WTC11 (cell line): ENCODE data around the gene PNCK. TPM values are rescaled to one million over a fixed set of nuclear protein-coding genes. Genes with fewer than 3 reads are reported as not detected.

Experiments
- ATAC-seq: fragments of 200-7000 bp; cut with Tn5 transposase; 2 replicates; pipeline ENCODE4 v1.10.0; 2021; ENCODE audit warnings: mild to moderate bottlenecking, moderate library complexity
- CTCF ChIA-PET: fragments of 300-600 bp; sonication (Branson Sonifier 250); formaldehyde crosslinking; loops from one replicate; lab custom pipeline; 2021; ENCODE audit warnings: antibody characterized with exemption; lab: Charles Lee
- POLR2A ChIA-PET: fragments of 350-600 bp; sonication (Branson Sonifier 250); formaldehyde crosslinking; loops from one replicate; lab custom pipeline; 2021; ENCODE audit warnings: antibody characterized with exemption; lab: Charles Lee
- DNase-seq: peaks from one replicate; pipeline ENCODE4 v3.0.0; 2021; ENCODE audit warnings: low spot score
- H3K27ac Mint-ChIP-seq: 2 replicates; pipeline ENCODE4 v1.8.0; 2021; ENCODE audit warnings: mixed read lengths
- H3K27me3 Mint-ChIP-seq: 2 replicates; pipeline ENCODE4 v1.8.0; 2021; ENCODE audit warnings: low read depth, mild to moderate bottlenecking, moderate library complexity, mixed read lengths
- H3K36me3 Mint-ChIP-seq: 2 replicates; pipeline ENCODE4 v1.8.0; 2021; ENCODE audit warnings: mixed read lengths
- H3K4me1 Mint-ChIP-seq: 2 replicates; pipeline ENCODE4 v1.8.0; 2022; ENCODE audit warnings: mixed read lengths
- H3K4me3 Mint-ChIP-seq: 2 replicates; pipeline ENCODE4 v1.8.0; 2021; ENCODE audit warnings: mild to moderate bottlenecking, moderate library complexity, mixed read lengths
- H3K9me3 Mint-ChIP-seq: 2 replicates; pipeline ENCODE4 v1.8.0; 2021; ENCODE audit warnings: mixed read lengths
- CREM ChIP-seq: sonication (generic); formaldehyde crosslinking; IDR thresholded peaks from 2 replicates; pipeline ENCODE4 v1.8.1; 2022; ENCODE audit warnings: mild to moderate bottlenecking, missing genetic modification reagents, moderate library complexity
- FOXJ3 ChIP-seq: sonication (generic); formaldehyde crosslinking; IDR thresholded peaks from 2 replicates; pipeline ENCODE4 v1.9.0; 2021; ENCODE audit warnings: missing genetic modification reagents, mild to moderate bottlenecking, borderline replicate concordance
- FOXK1 ChIP-seq: sonication (generic); formaldehyde crosslinking; IDR thresholded peaks from 2 replicates; pipeline ENCODE4 v1.8.0; 2022; ENCODE audit warnings: mild to moderate bottlenecking, moderate library complexity, missing genetic modification reagents
- FOXP1 ChIP-seq: sonication (generic); formaldehyde crosslinking; IDR thresholded peaks from 2 replicates; pipeline ENCODE4 v1.8.0; 2022; ENCODE audit warnings: missing genetic modification reagents, mild to moderate bottlenecking, moderate library complexity, borderline replicate concordance
- GABPB1 ChIP-seq: sonication (generic); formaldehyde crosslinking; IDR thresholded peaks from 2 replicates; pipeline ENCODE4 v1.8.1; 2023; ENCODE audit warnings: mild to moderate bottlenecking, missing genetic modification reagents
- HMGA2 ChIP-seq: fragments of 250-450 bp; sonication (Bioruptor Pico); IDR thresholded peaks from 2 replicates; pipeline ENCODE4 v1.4.0; 2021; ENCODE audit warnings: mild to moderate bottlenecking, moderate library complexity
- IRF2 ChIP-seq: sonication (generic); formaldehyde crosslinking; IDR thresholded peaks from 2 replicates; pipeline ENCODE4 v1.8.0; 2022; ENCODE audit warnings: low read depth, missing genetic modification reagents, borderline replicate concordance
- NFE2L1 ChIP-seq: sonication (generic); formaldehyde crosslinking; IDR thresholded peaks from 2 replicates; pipeline ENCODE4 v1.8.1; 2023; ENCODE audit warnings: missing genetic modification reagents
- RELA ChIP-seq: sonication (generic); formaldehyde crosslinking; IDR thresholded peaks from 2 replicates; pipeline ENCODE4 v1.8.1; 2022; ENCODE audit warnings: missing genetic modification reagents, mild to moderate bottlenecking, borderline replicate concordance
- TP53 ChIP-seq: sonication (generic); formaldehyde crosslinking; IDR thresholded peaks from 2 replicates; pipeline ENCODE4 v1.8.1; 2023; ENCODE audit warnings: mild to moderate bottlenecking, missing genetic modification reagents
- ZNF219 ChIP-seq: sonication (generic); formaldehyde crosslinking; IDR thresholded peaks from 2 replicates; pipeline ENCODE4 v1.8.0; 2023; ENCODE audit warnings: missing genetic modification reagents, mild to moderate bottlenecking, borderline replicate concordance
- total RNA-seq: library from RNA; stranded (reverse); gene quantifications from 3 replicates; pipeline ENCODE4 v1.2.3, GENCODE V29; 2021
- TF ChIP-seq, protein P1 (sequence below): sonication (generic); formaldehyde crosslinking; IDR thresholded peaks from 2 replicates; pipeline ENCODE4 v1.8.1; 2022; ENCODE audit warnings: mild to moderate bottlenecking, moderate library complexity, missing genetic modification reagents
- TF ChIP-seq, protein P2 (sequence below): sonication (generic); formaldehyde crosslinking; conservative IDR thresholded peaks from 2 replicates; pipeline ENCODE4 v1.8.1; 2023; ENCODE audit warnings: mild to moderate bottlenecking, low read depth, missing genetic modification reagents, moderate library complexity
- TF ChIP-seq, protein P3 (sequence below): sonication (generic); formaldehyde crosslinking; IDR thresholded peaks from 2 replicates; pipeline ENCODE4 v1.8.0; 2023; ENCODE audit warnings: mild to moderate bottlenecking, missing genetic modification reagents
- TF ChIP-seq, protein P4 (sequence below): sonication (generic); formaldehyde crosslinking; IDR thresholded peaks from 2 replicates; pipeline ENCODE4 v1.8.0; 2023; ENCODE audit warnings: missing genetic modification reagents
- TF ChIP-seq, protein P5 (sequence below): sonication (generic); formaldehyde crosslinking; IDR thresholded peaks from 2 replicates; pipeline ENCODE4 v1.8.1; 2022; ENCODE audit warnings: missing genetic modification reagents, borderline replicate concordance
- TF ChIP-seq, protein P6 (sequence below): fragments of 250-450 bp; sonication (Bioruptor Pico); IDR thresholded peaks from 2 replicates; pipeline ENCODE4 v1.9.0; 2021; ENCODE audit warnings: mild to moderate bottlenecking, borderline replicate concordance
- TF ChIP-seq, protein P7 (sequence below): sonication (generic); formaldehyde crosslinking; IDR thresholded peaks from 2 replicates; pipeline ENCODE4 v1.8.1; 2023; ENCODE audit warnings: mild to moderate bottlenecking, missing genetic modification reagents, borderline replicate concordance

Gene PNCK
- total RNA-seq, 1 experiment from 2014 or later: 8.6 TPM

DNA sequence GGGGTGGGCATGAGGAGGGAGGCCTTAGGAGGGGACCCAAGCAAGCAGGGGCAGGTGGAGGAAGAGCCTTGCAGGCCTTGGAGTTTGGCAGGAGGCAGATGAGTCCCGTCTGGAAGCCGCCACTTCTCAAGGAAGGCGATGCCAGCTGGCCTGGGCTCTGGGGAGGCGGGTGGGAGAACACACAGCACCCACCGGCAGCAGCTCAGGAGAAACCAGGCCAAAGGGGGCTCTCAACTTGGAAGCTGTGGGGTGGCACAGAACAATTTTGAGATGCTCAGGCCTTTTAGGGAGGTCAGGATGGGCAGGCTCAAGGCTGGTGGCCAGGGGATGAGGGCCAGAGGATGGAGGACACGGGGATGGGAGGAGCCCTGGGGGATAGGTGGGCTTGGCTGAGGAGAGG lies 38.2 kb downstream of the PNCK start (continued):
- TF ChIP-seq GABPB1 (no peak), RELA (no peak)

DNA sequence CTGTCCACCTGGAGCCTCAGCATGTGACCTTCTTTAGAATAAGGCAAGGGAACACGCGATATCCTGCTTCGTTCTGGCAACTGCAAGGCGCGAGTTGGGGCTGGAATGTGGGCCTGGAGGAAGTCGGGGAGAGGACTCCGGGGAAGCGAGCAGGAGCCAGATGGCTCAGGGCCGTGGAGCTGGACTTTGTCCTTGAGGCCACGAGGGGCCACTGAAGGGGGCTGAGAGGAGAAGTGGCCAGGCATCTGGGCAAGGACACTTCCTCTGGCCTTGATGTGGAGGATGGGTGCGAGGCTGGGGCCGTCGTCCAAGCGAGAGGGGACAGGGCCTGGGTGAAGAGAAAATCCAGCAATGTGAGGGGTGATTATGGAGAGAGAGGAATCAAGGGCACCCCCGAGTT lies 38.8 kb downstream of the PNCK start:
- H3K9me3 Mint-ChIP-seq: peaks cover 4% of the 10 kb centered on the region; the same call in 1 of the 2 replicates
- ChIA-PET POLR2A (no interaction called here), CTCF (interaction anchor here (0.7 to 3.8 kb wide), 4 partner anchors 10 to 36 kb away, joined by 3 to 66 read pairs (median 16); partner anchors contain the start of gene CCNQ)
- no peaks in the 10 kb centered on the region; the same call in 1 of the 2 replicates for H3K27me3 Mint-ChIP-seq
- no peaks in the 10 kb centered on the region for H3K36me3 Mint-ChIP-seq
- no peak for ATAC-seq
- H3K4me3 Mint-ChIP-seq: no peak overlapping the region
- no peak for DNase-seq
- H3K27ac Mint-ChIP-seq: no peak overlapping the region
- H3K4me1 Mint-ChIP-seq: no peaks in the 10 kb centered on the region
- TF ChIP-seq, protein P1, sequence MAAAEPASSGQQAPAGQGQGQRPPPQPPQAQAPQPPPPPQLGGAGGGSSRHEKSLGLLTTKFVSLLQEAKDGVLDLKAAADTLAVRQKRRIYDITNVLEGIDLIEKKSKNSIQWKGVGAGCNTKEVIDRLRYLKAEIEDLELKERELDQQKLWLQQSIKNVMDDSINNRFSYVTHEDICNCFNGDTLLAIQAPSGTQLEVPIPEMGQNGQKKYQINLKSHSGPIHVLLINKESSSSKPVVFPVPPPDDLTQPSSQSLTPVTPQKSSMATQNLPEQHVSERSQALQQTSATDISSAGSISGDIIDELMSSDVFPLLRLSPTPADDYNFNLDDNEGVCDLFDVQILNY: no peak
- TF ChIP-seq, protein P2, sequence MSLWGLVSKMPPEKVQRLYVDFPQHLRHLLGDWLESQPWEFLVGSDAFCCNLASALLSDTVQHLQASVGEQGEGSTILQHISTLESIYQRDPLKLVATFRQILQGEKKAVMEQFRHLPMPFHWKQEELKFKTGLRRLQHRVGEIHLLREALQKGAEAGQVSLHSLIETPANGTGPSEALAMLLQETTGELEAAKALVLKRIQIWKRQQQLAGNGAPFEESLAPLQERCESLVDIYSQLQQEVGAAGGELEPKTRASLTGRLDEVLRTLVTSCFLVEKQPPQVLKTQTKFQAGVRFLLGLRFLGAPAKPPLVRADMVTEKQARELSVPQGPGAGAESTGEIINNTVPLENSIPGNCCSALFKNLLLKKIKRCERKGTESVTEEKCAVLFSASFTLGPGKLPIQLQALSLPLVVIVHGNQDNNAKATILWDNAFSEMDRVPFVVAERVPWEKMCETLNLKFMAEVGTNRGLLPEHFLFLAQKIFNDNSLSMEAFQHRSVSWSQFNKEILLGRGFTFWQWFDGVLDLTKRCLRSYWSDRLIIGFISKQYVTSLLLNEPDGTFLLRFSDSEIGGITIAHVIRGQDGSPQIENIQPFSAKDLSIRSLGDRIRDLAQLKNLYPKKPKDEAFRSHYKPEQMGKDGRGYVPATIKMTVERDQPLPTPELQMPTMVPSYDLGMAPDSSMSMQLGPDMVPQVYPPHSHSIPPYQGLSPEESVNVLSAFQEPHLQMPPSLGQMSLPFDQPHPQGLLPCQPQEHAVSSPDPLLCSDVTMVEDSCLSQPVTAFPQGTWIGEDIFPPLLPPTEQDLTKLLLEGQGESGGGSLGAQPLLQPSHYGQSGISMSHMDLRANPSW (CRISPR knock-in tag): no peak
- TF ChIP-seq HMGA2 (CRISPR knock-in tag) (no peak), NFE2L1 (CRISPR knock-in tag) (no peak), ZNF219 (CRISPR knock-in tag) (no peak), CREM (no peak), TP53 (CRISPR knock-in tag) (no peak), FOXJ3 (CRISPR knock-in tag) (no peak), IRF2 (CRISPR knock-in tag) (no peak), FOXK1 (CRISPR knock-in tag) (no peak), FOXP1 (CRISPR knock-in tag) (no peak)
- TF ChIP-seq, protein P3, sequence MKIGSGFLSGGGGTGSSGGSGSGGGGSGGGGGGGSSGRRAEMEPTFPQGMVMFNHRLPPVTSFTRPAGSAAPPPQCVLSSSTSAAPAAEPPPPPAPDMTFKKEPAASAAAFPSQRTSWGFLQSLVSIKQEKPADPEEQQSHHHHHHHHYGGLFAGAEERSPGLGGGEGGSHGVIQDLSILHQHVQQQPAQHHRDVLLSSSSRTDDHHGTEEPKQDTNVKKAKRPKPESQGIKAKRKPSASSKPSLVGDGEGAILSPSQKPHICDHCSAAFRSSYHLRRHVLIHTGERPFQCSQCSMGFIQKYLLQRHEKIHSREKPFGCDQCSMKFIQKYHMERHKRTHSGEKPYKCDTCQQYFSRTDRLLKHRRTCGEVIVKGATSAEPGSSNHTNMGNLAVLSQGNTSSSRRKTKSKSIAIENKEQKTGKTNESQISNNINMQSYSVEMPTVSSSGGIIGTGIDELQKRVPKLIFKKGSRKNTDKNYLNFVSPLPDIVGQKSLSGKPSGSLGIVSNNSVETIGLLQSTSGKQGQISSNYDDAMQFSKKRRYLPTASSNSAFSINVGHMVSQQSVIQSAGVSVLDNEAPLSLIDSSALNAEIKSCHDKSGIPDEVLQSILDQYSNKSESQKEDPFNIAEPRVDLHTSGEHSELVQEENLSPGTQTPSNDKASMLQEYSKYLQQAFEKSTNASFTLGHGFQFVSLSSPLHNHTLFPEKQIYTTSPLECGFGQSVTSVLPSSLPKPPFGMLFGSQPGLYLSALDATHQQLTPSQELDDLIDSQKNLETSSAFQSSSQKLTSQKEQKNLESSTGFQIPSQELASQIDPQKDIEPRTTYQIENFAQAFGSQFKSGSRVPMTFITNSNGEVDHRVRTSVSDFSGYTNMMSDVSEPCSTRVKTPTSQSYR (CRISPR knock-in tag): no peak
- TF ChIP-seq, protein P4, sequence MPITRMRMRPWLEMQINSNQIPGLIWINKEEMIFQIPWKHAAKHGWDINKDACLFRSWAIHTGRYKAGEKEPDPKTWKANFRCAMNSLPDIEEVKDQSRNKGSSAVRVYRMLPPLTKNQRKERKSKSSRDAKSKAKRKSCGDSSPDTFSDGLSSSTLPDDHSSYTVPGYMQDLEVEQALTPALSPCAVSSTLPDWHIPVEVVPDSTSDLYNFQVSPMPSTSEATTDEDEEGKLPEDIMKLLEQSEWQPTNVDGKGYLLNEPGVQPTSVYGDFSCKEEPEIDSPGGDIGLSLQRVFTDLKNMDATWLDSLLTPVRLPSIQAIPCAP (CRISPR knock-in tag): no peak
- TF ChIP-seq, protein P5, sequence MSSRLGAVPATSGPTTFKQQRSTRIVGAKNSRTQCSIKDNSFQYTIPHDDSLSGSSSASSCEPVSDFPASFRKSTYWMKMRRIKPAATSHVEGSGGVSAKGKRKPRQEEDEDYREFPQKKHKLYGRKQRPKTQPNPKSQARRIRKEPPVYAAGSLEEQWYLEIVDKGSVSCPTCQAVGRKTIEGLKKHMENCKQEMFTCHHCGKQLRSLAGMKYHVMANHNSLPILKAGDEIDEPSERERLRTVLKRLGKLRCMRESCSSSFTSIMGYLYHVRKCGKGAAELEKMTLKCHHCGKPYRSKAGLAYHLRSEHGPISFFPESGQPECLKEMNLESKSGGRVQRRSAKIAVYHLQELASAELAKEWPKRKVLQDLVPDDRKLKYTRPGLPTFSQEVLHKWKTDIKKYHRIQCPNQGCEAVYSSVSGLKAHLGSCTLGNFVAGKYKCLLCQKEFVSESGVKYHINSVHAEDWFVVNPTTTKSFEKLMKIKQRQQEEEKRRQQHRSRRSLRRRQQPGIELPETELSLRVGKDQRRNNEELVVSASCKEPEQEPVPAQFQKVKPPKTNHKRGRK (CRISPR knock-in tag): no peak
- TF ChIP-seq, protein P6, sequence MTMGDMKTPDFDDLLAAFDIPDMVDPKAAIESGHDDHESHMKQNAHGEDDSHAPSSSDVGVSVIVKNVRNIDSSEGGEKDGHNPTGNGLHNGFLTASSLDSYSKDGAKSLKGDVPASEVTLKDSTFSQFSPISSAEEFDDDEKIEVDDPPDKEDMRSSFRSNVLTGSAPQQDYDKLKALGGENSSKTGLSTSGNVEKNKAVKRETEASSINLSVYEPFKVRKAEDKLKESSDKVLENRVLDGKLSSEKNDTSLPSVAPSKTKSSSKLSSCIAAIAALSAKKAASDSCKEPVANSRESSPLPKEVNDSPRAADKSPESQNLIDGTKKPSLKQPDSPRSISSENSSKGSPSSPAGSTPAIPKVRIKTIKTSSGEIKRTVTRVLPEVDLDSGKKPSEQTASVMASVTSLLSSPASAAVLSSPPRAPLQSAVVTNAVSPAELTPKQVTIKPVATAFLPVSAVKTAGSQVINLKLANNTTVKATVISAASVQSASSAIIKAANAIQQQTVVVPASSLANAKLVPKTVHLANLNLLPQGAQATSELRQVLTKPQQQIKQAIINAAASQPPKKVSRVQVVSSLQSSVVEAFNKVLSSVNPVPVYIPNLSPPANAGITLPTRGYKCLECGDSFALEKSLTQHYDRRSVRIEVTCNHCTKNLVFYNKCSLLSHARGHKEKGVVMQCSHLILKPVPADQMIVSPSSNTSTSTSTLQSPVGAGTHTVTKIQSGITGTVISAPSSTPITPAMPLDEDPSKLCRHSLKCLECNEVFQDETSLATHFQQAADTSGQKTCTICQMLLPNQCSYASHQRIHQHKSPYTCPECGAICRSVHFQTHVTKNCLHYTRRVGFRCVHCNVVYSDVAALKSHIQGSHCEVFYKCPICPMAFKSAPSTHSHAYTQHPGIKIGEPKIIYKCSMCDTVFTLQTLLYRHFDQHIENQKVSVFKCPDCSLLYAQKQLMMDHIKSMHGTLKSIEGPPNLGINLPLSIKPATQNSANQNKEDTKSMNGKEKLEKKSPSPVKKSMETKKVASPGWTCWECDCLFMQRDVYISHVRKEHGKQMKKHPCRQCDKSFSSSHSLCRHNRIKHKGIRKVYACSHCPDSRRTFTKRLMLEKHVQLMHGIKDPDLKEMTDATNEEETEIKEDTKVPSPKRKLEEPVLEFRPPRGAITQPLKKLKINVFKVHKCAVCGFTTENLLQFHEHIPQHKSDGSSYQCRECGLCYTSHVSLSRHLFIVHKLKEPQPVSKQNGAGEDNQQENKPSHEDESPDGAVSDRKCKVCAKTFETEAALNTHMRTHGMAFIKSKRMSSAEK (CRISPR knock-in tag): no peak
- TF ChIP-seq, protein P7, sequence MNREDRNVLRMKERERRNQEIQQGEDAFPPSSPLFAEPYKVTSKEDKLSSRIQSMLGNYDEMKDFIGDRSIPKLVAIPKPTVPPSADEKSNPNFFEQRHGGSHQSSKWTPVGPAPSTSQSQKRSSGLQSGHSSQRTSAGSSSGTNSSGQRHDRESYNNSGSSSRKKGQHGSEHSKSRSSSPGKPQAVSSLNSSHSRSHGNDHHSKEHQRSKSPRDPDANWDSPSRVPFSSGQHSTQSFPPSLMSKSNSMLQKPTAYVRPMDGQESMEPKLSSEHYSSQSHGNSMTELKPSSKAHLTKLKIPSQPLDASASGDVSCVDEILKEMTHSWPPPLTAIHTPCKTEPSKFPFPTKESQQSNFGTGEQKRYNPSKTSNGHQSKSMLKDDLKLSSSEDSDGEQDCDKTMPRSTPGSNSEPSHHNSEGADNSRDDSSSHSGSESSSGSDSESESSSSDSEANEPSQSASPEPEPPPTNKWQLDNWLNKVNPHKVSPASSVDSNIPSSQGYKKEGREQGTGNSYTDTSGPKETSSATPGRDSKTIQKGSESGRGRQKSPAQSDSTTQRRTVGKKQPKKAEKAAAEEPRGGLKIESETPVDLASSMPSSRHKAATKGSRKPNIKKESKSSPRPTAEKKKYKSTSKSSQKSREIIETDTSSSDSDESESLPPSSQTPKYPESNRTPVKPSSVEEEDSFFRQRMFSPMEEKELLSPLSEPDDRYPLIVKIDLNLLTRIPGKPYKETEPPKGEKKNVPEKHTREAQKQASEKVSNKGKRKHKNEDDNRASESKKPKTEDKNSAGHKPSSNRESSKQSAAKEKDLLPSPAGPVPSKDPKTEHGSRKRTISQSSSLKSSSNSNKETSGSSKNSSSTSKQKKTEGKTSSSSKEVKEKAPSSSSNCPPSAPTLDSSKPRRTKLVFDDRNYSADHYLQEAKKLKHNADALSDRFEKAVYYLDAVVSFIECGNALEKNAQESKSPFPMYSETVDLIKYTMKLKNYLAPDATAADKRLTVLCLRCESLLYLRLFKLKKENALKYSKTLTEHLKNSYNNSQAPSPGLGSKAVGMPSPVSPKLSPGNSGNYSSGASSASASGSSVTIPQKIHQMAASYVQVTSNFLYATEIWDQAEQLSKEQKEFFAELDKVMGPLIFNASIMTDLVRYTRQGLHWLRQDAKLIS (CRISPR knock-in tag): no peak
